Left colon (tissue), 2 donors: ENCODE data around the gene ANAPC16. TPM values are rescaled to one million over a fixed set of nuclear protein-coding genes. Genes with fewer than 3 reads are reported as not detected.

Source experiments
- total RNA-seq, 2 donors: library from RNA; stranded (reverse); fragmentation: NEBNext Ultra II Directional; extraction: Animal tissue kit (Norgen Biotek cat#: 25700); gene quantifications; one replicate each; pipeline ENCODE4 v1.2.1, GENCODE V29; 2021
- donor health status: DM: no; HTN: no; CAD: no.
- donor health status: DM: yes; HTN: yes; CAD: no.

Gene ANAPC16
- total RNA-seq, 2 donors from 2014 or later = 75.6 to 83.8 TPM

Other genes starting within 250 kb of the ANAPC16 start
- 1 to 10 TPM; 2.3 to 4.5 TPM for gene SPOCK2, start 127.5 kb upstream of the ANAPC16 start, total RNA-seq
- 10 to 100 TPM; 17.7 to 17.9 TPM for gene ASCC1, start 264 bp downstream of the ANAPC16 start, total RNA-seq
- 100 to 1,000 TPM in 1 of 2 donors, 10 to 100 TPM in 1; 60.1 to 210 TPM for gene DDIT4, start 57.9 kb downstream of the ANAPC16 start, total RNA-seq
- 10 to 100 TPM; 36.9 to 38.5 TPM for gene DNAJB12, start 138.9 kb downstream of the ANAPC16 start, total RNA-seq